COLO668 (cell line): ENCODE results near the gene JKAMP.

Experiments used
- DNase-seq: peaks from one replicate; lab custom pipeline; 2025; ENCODE audit not compliant: unreplicated experiment; lab: John Stamatoyannopoulos, UW

Gene JKAMP

GRCh38 chr14:59480166-59480565 lies 4.2 kb upstream of the JKAMP start:
- no peak for DNase-seq

GRCh38 chr14:59481407-59481806 lies 2.9 kb upstream of the JKAMP start:
- no peak for DNase-seq

GRCh38 chr14:59481871-59482540 lies 2.3 kb upstream of the JKAMP start:
- no peak for DNase-seq

GRCh38 chr14:59482541-59483331 lies 1.6 kb upstream of the JKAMP start:
- no peak for DNase-seq

- no peak for DNase-seq
Measured at GRCh38 chr14:59483363-59483762, 954 bp upstream of the JKAMP start.

- DNase-seq: no peak
Measured at GRCh38 chr14:59484639-59485175, 390 bp downstream of the JKAMP start.

GRCh38 chr14:59490756-59491155 lies 6.4 kb downstream of the JKAMP start:
- no peak for DNase-seq

- no peak for DNase-seq
Measured at GRCh38 chr14:59492384-59492783, 8.1 kb downstream of the JKAMP start.

- no peak for DNase-seq
Measured at GRCh38 chr14:59500732-59501131, 16.4 kb downstream of the JKAMP start.

GRCh38 chr14:59503256-59503655 lies 18.9 kb downstream of the JKAMP start:
- DNase-seq: no peak

- peak; percentile 73 for DNase-seq
Measured at GRCh38 chr14:59507063-59507751, 22.9 kb downstream of the JKAMP start.

GRCh38 chr14:59507752-59508103 lies 23.4 kb downstream of the JKAMP start:
- DNase-seq: no peak

GRCh38 chr14:59509101-59509500 lies 24.8 kb downstream of the JKAMP start:
- no peak for DNase-seq

- no peak for DNase-seq
Measured at GRCh38 chr14:59510001-59510400, 25.7 kb downstream of the JKAMP start.

GRCh38 chr14:59510966-59511365 lies 26.6 kb downstream of the JKAMP start:
- DNase-seq: no peak

- DNase-seq: peak; percentile 53
Measured at GRCh38 chr14:59511916-59512575, 27.7 kb downstream of the JKAMP start.

GRCh38 chr14:59520224-59520623 lies 35.9 kb downstream of the JKAMP start:
- no peak for DNase-seq

- DNase-seq: no peak
Measured at GRCh38 chr14:59529189-59529588, 44.9 kb downstream of the JKAMP start.

- no peak for DNase-seq
Measured at GRCh38 chr14:59530349-59530748, 46.0 kb downstream of the JKAMP start.

- DNase-seq: no peak
Measured at GRCh38 chr14:59532419-59532818, 48.1 kb downstream of the JKAMP start.

GRCh38 chr14:59534361-59534987 lies 50.2 kb downstream of the JKAMP start:
- no peak for DNase-seq
